NCI-H524 treated with DMSO at 0.1 percent for 48 hours (cell line): ENCODE results near the gene HSD17B1.
A peak's percentile ranks its signal among the peaks of the same experiment; 100 is the strongest.
"Not testable (repeated sequence)": the region's sequence is repeated elsewhere in the genome, so short reads cannot be mapped to it uniquely, and the experiment has no call there.

Source experiments
- DNase-seq: peaks from one replicate; lab custom pipeline; 2025; lab: John Stamatoyannopoulos, UW

Gene HSD17B1

DNA sequence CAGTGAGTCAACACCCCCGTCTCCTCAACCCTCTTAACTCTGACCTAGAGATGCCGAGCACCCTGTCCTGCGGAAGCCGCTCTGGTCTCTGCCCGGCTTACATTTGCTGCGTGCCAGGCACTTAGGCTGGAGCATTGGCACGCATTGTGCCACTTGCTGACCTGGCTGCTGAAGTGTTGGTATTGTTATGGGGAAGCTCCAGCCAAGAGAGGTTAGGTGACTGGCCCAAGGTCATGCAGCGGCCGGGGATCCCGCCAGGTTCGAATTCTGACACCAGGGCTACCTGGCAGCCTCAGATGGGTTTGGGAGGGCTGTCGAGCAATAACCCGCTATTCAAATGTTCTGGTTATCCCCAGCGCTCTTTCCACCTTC, 5.0 kb upstream of the HSD17B1 start:
- DNase-seq: no peak

GRCh38 chr17:42548070-42548837, 4.5 kb upstream of the HSD17B1 start:
- peak; percentile 4 for DNase-seq

DNA sequence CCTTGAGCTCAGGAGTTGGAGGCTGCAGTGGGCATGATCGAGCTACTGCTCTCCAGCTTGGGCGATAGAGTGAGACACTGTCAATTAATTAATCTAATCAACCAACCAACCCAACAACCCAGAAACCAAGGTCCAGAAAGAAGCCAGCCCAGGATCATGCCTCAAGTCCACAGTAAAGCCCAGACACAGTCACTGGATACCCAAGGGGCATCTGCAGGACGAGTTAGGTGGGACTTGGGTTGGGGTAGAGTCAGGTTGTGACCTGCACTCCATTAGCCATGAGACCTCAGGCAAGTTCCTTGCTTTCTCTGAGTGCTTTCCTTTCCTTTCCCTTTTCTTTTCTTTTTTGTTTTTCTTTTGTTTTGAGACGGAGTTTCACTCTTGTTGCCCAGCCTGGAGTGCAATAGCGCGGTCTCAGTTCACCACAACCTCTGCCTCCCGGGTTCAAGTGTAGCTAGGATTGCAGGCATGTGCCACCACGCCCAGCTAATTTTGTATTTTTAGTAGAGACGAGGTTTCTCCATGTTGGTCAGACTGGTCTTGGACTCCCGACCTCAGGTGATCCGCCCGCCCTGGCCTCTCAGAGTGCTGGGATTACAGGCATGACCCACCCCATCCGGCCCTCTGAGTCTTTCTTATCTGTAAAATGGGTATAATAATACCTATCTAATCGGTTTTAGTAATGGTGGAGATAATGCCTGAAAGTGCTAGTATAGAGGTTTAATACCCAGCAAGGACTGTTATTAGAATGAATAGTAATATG, 3.5 kb upstream of the HSD17B1 start:
- DNase-seq: no peak

- DNase-seq: no peak
Observed at GRCh38 chr17:42553161-42553818, 567 bp downstream of the HSD17B1 start.

DNA sequence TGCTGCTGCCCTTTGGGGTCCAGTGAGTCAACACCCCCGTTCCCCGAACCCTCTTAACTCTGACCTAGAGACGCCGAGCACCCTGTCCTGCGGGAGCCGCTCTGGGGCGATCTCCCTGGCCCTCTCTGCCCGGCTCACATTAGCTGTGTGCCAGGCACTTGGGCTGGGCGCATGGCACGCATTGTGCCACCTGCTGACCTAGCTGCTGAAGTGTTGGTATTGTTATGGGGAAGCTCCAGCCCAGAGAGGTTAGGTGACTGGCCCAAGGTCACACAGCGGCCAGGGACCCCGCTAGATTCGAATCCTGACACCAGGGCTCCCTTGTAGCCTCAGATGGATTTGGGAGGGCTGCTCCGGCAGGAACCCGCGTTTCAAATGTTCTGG, 1.1 kb downstream of the HSD17B1 start:
- DNase-seq: no peak

DNA sequence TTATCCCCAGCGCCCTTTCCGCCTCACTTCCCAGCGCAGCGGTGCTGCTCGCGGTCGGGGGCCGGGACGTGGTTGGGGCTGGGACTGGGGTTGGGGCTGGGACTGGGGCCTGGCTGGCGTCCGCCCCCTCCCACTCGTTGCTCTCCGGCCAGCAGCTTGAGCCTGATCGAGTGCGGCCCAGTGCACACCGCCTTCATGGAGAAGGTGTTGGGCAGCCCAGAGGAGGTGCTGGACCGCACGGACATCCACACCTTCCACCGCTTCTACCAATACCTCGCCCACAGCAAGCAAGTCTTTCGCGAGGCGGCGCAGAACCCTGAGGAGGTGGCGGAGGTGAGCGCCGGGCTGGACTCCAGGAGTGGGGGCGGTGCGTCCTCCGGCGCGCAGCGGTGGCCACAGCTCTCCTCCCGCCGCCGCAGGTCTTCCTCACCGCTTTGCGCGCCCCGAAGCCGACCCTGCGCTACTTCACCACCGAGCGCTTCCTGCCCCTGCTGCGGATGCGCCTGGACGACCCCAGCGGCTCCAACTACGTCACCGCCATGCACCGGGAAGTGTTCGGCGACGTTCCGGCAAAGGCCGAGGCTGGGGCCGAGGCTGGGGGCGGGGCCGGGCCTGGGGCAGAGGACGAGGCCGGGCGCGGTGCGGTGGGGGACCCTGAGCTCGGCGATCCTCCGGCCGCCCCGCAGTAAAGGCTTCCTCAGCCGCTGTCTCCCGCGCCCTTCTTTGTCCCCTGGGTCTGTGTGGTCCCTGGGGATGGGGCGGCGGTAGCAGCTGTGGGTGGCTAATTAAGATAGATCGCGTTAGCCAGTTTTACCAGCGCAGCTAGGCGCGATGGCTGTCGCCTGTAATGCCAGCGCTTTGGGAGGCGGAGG, 1.8 kb downstream of the HSD17B1 start:
- DNase-seq: no peak

DNA sequence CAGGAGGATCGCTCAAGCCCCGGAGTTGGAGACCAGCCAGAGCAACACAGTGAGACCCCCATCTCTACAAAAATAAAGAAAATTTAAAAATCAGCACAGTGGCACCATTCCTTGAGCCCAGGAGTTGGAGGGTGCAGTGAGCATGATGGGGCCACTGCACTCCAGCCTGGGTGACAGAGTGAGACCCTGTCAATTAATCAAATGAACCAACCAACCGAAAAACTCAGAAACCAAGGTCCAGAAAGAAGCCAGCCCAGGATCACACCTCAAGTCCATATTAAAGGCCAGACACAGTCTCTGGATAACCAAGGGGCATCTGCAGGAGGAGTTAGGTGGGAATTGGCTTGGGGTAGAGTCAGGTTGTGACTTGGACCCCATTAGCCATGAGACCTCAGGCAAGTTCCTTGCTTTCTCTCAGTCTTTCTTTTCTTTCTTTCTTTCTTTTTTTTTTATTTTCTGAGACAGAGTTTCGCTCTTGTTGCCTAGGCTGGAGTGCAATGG, 2.4 kb downstream of the HSD17B1 start:
- DNase-seq: no peak

- not testable (repeated sequence) for DNase-seq
Observed at GRCh38 chr17:42555961-42556617, 3.4 kb downstream of the HSD17B1 start.

DNA sequence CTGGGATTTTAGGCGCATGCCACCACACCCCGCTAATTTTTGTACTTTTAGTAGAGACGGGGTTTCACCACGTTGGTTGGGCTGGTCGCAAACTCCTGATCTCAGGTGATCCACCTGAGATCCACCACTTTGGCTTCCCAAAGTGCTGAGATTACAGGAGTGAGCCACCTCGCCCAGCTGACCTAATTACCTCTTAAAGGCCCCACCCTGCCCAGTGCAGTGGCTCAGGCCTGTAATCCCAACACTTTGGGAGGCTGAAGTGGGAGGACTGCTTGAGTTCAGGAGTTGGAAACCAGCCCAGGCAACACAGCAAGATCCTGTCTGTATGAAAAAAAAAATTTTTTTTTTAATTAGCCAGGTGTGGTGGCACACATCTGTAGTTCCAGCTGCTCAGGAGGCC, 6.4 kb downstream of the HSD17B1 start:
- no peak for DNase-seq

DNA sequence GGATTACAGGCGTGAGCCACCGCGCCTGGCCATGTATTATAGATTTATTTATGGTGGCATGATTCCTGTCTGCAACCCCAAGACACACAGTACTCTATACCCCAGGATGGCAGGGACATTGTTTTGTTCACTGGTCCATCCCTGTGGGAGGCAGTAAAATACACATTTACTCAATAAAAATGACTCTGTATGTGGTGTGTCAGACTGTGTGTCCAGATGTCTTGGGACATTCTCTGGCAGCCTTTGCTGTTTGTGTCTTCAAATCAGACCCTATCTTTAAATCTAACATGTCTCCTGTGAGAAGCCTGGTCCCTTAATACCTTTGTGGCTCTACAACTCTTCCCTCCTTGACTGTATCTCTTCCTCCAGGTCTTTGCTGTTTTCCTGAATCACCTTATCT, 7.5 kb downstream of the HSD17B1 start:
- DNase-seq: no peak

GRCh38 chr17:42561897-42562387, 9.2 kb downstream of the HSD17B1 start, which contains the start of gene COASY:
Gene COASY, plus strand, starts transcription at chr17:42562148. Its CDS starts 475 bp downstream, at chr17:42562623.
- peak; percentile 59 for DNase-seq

DNA sequence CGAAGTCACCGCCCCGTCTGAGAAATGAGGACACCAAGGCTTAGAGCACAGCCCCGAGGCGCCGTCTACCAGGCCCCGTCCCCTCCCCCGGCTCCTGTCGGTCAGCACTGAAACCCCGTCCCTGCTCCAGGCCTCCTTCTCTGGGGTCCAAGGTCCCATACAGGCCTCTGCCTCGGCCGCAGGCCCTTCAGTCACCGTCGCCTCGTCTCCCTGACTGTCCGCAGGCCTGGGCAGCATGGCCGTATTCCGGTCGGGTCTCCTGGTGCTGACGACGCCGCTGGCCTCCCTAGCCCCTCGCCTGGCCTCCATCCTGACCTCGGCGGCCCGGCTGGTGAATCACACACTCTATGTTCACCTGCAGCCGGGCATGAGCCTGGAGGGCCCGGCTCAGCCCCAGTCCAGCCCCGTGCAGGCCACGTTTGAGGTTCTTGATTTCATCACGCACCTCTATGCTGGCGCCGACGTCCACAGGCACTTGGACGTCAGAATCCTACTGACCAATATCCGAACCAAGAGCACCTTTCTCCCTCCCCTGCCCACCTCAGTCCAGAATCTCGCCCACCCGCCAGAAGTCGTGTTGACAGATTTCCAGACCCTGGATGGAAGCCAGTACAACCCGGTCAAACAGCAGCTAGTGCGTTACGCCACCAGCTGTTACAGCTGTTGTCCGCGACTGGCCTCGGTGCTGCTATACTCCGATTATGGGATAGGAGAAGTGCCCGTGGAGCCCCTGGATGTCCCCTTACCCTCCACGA, 9.8 kb downstream of the HSD17B1 start:
- DNase-seq: no peak

- DNase-seq: no peak
Observed at GRCh38 chr17:42563143-42563509, 10.4 kb downstream of the HSD17B1 start.

DNA sequence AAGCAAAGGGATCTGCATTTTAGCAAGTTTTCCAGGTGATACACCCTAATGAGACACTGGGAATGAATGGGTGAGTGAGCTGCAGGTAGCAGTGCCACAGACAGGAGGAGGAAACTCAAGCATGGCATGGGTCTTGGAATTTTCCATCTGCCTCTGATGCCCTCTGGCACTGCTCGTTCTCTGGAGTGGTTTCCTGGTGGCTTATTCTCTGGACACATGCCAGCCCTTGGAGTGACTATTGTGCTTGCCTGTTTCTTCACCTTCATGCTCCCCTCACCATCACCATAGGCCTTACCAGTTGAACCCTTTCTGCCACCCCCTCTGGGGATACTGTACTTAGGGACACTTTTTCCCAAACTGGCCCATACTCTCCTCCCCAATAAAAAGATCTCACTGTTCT, 10.8 kb downstream of the HSD17B1 start:
- DNase-seq: no peak

GRCh38 chr17:42563950-42564349, 11.2 kb downstream of the HSD17B1 start:
- DNase-seq: no peak

DNA sequence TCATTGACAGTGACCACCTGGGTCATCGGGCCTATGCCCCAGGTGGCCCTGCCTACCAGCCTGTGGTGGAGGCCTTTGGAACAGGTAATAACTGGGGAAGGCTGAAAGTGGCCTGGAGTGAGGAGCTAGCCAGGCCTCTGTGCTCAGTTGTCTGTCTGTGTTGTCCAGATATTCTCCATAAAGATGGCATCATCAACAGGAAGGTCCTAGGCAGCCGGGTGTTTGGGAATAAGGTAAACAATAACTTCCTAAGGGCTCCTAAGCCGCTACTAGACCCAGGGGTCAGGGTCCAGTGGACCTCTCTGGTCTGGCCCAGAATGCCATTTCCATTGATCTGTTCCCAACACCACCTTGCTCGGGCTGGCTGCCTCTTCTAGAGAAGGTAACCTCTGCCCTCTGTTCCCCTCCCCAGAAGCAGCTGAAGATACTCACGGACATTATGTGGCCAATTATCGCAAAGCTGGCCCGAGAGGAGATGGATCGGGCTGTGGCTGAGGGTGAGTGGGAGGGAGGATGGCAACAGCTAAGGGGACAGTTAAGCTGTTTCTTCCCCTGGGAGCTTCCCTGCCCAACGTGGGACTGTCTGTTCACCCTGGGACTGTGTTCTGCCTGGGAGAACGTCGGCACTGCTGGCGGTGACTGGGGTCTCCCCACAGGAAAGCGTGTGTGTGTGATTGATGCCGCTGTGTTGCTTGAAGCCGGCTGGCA, 12.2 kb downstream of the HSD17B1 start:
- no peak for DNase-seq

DNA sequence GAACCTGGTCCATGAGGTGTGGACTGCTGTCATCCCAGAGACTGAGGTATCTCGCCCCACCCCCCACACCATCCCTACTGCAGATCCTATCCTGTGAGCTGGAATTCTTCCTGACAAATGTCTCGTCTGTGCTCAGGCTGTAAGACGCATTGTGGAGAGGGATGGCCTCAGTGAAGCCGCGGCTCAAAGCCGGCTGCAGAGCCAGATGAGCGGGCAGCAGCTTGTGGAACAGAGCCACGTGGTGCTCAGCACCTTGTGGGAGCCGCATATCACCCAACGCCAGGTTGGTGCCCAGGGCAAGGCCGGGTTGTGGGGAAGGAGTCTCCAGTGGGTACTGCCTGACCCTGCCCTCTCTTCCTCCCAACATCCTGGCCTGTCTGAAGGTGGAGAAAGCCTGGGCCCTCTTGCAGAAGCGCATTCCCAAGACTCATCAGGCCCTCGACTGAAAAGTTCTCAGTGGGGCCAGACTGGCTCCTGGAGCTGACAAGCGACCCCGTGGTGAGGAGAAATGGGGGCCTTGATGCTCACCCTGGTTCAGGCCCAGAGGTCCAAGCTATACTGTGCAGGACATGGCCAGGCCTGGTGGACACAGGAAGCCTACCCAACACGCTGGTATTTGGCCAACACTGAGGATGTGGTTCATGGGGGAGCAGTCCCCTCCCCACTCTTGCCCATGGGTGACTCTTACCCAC, 12.9 kb downstream of the HSD17B1 start:
- no peak for DNase-seq

- no peak for DNase-seq
Observed at GRCh38 chr17:42566215-42566882, 13.6 kb downstream of the HSD17B1 start.
